ENCODE data around the gene TBC1D9.

Gene TBC1D9

DNA sequence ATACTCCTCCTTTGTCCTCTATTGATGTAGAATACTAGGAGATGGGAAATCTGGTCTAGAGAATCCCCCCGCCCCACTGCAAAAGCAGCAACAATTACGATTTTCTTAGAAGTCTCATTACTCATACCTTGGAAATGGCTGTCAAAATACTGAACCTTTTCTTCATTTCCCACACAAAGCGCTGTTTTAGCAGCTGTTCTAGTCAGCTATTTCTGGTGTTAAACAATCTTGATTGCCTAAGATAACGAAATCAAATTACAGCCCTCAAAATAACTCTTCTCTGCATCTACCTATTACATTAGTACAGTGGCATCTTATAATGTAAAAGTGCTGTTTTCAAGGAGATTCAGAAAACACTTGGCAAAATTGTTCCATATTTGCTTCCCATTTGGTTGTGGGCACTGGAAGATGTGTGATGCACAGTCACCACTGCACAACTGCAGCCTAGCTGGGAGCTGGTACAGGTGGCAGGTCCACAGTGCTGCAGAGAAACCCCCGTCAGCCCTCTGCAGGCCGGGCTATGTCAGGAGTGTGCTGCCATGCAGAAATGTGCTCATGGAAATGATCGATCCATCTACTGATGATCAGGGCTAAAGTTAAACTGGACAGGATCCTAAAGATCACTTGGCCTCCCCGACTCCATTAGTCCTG lies 50.4 kb downstream of the TBC1D9 start:
- DNase-seq (ENCODE audit: insufficient read length, low spot score), result no peak
- FAIRE-seq, result no peak
- no peak for TF ChIP-seq CTCF (IDR thresholded peaks at IDR 0.05; ENCODE audit: insufficient read depth, missing control alignments)

DNA sequence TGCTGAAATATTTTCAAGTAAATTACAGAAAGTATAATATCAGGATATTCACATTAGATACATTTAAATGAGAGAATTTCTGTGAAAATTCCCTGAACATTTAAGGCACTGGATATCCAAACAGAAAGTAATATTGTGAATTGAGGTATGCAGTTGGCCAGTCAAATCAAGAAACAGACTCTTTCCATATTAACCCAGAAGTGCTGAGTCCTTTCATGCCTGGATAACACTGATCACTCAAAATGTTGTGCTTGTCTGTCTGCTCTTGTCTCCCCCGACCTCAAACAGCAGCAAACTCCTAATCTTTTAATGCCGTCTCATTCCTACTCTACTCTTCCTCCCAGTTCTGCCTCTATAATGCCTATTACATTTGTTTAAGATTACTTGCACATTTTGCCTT lies 51.2 kb downstream of the TBC1D9 start:
- FAIRE-seq, result no peak

DNA sequence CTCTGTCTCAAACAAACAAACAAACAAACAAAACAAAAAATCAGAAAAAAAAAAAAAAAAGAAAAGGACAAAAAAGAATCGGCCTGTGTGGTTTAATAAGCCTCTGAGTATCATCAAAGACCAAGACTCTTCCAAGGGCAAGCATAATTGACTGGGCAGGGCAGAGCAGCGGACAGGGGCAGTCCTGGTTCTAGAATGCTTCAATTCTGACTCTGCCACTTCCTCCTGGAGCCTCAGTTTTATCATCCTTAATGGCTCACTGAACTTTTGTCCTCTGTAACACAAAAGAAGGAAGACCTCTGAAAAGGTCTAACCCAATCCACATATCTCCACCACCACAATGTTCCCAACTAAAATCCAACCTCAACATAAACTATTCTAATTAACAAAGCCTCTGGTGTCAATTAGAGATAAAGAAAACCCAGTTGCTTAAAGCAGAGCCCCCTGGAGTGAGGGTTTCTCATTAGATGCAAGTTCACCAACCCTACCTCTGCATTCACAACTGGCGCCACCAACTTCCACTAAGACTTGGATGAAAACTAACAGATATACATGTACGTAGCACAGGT lies 51.7 kb downstream of the TBC1D9 start:
- no peak for DNase-seq (ENCODE audit: insufficient read length, low spot score)
- no peak for FAIRE-seq
- TF ChIP-seq CTCF (IDR thresholded peaks at IDR 0.05; ENCODE audit: insufficient read depth, missing control alignments), result no peak

More for the DNA sequence above, 51.2 kb downstream of the TBC1D9 start:
- no peak for TF ChIP-seq CTCF (IDR thresholded peaks at IDR 0.05; ENCODE audit: insufficient read depth, missing control alignments)
- no peak for DNase-seq (ENCODE audit: insufficient read length, low spot score)

DNA sequence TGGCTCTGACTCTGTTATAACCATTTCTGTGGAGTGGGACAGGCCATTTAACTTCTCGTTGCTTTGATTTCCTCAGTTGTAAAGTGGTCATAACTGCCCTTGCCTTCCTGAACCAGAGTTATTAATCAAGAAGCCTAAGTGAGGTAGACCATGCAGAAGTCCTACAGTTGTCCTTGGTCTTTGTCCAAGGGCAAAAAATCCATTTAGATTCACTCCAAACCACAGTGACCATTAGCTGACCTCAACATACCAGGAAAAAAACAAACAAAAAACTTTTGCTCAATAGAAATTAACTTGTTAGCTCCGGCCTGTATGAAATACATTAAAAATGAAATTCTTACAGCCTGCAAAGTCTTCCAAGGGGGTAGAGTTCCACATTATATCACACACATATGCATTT lies 52.7 kb downstream of the TBC1D9 start:
- no peak for FAIRE-seq
- DNase-seq (ENCODE audit: insufficient read length, low spot score), result no peak

DNA sequence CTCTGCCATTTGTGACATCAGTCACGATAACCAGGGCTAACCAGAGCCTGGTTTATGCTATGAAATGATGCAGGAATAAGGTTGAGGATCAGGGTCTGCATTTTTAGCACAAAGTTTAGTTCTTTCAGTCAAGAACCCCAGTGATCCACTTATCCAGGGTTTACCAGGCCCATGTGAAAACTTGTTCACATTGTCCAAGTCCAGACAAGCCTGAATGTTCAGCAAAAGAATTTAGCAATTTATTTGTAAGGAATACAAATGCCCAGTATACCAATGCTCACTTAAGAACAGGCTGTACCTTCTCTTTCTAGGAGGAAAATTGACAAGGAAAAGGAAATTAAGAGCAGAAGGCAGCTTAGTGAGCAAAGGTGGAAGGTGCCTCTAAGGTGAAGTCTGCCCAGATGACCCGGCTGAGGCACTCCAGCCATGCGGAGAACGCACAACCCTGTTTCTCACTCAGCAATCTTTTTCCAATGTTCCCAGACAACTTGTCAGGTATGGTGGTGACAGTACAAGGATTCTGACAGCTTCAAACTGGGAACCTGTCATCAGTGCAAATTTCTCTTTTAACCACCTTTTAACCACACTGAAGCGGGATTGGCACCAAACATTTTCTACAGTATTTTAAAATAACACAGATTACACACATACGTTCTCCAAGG lies 54.0 kb downstream of the TBC1D9 start:
- FAIRE-seq, result no peak
- no peak for TF ChIP-seq CTCF (IDR thresholded peaks at IDR 0.05; ENCODE audit: insufficient read depth, missing control alignments)

More for the DNA sequence above, 52.7 kb downstream of the TBC1D9 start:
- no peak for TF ChIP-seq CTCF (IDR thresholded peaks at IDR 0.05; ENCODE audit: insufficient read depth, missing control alignments)

GRCh38 chr4:140701071-140701470 lies 55.1 kb downstream of the TBC1D9 start:
- no peak for FAIRE-seq
- no peak for TF ChIP-seq CTCF (IDR thresholded peaks at IDR 0.05; ENCODE audit: insufficient read depth, missing control alignments)

More for the DNA sequence above, 54.0 kb downstream of the TBC1D9 start:
- no peak for DNase-seq (ENCODE audit: insufficient read length, low spot score)

More at GRCh38 chr4:140701071-140701470, 55.1 kb downstream of the TBC1D9 start:
- no peak for DNase-seq (ENCODE audit: insufficient read length, low spot score)

Data from D721Med (cell line).